Caco-2 (cell line): ENCODE data around the gene UQCC2. TPM values are rescaled to one million over a fixed set of nuclear protein-coding genes. Genes with fewer than 3 reads are reported as not detected.

Experiments
- BruUV-seq: library from RNA; stranded (reverse); fragments of 400-500 nt; replicated peaks from 2 replicates; lab custom pipeline; 2021; lab: Mats Ljungman, UMichigan
- CTCF ChIA-PET: fragments of 300-600 bp; sonication (Branson Sonifier 250); formaldehyde crosslinking; loops from one replicate; lab custom pipeline; 2022; ENCODE audit warnings: antibody characterized with exemption; lab: Charles Lee
- POLR2A ChIA-PET: fragments of 300-600 bp; sonication (Branson Sonifier 250); formaldehyde crosslinking; loops from one replicate; lab custom pipeline; 2022; ENCODE audit warnings: antibody characterized with exemption; lab: Charles Lee
- DNase-seq, 2 experiments: peaks; one replicate each; pipeline versions ENCODE4 v3.0.0 to v3.0.0-alpha.2; 2020 to 2022
- H3K27me3 ChIP-seq: replicated peaks from 2 replicates; pipeline ENCODE4 v1.6.0; 2011; ENCODE audit warnings: low read length; ENCODE audit not compliant: control insufficient read depth, insufficient read depth
- H3K36me3 ChIP-seq: 2 replicates; pipeline ENCODE4 v1.5.1; 2011; ENCODE audit warnings: low read length; ENCODE audit not compliant: control insufficient read depth, insufficient read depth
- H3K4me1 ChIP-seq: fragments of 250-450 bp; sonication (Bioruptor Pico); 2 replicates; pipeline ENCODE4 v1.5.1; 2020; ENCODE audit warnings: mild to moderate bottlenecking
- H3K4me3 ChIP-seq: 2 replicates; pipeline ENCODE4 v1.5.1; 2011; ENCODE audit warnings: low read depth, mild to moderate bottlenecking, control low read depth, low read length
- H3K9me3 ChIP-seq: fragments of 250-450 bp; sonication (Bioruptor Pico); 2 replicates; pipeline ENCODE4 v1.5.1; 2020; ENCODE audit warnings: mild to moderate bottlenecking, moderate library complexity
- H3K27ac Mint-ChIP-seq: one replicate; pipeline ENCODE4 v1.8.0; 2022; ENCODE audit warnings: mixed read lengths; ENCODE audit not compliant: unreplicated experiment
- H3K27me3 Mint-ChIP-seq: one replicate; pipeline ENCODE4 v1.8.0; 2022; ENCODE audit warnings: mixed read lengths; ENCODE audit not compliant: insufficient read depth, unreplicated experiment
- H3K36me3 Mint-ChIP-seq: one replicate; pipeline ENCODE4 v1.8.0; 2022; ENCODE audit warnings: mild to moderate bottlenecking, mixed read lengths; ENCODE audit not compliant: insufficient read depth, unreplicated experiment
- H3K4me1 Mint-ChIP-seq: one replicate; pipeline ENCODE4 v1.8.0; 2022; ENCODE audit warnings: low read depth, mixed read lengths; ENCODE audit not compliant: unreplicated experiment
- H3K4me3 Mint-ChIP-seq: one replicate; pipeline ENCODE4 v1.8.0; 2022; ENCODE audit warnings: mild to moderate bottlenecking, moderate library complexity, mixed read lengths; ENCODE audit not compliant: unreplicated experiment
- H3K9me3 Mint-ChIP-seq: one replicate; pipeline ENCODE4 v1.8.0; 2022; ENCODE audit warnings: mixed read lengths; ENCODE audit not compliant: unreplicated experiment
- intact Hi-C: fragments of 100-400 bp; cut with micrococcal nuclease; formaldehyde crosslinking; loops from one replicate; pipeline ENCODE4 v1.10.0; 2022; ENCODE audit not compliant: unreplicated experiment
- total RNA-seq: library from RNA; stranded (reverse); gene quantifications from 2 replicates; pipeline ENCODE4 v1.2.3, GENCODE V29; 2022
- TF ChIP-seq, protein P1 (sequence below), 2 experiments: fragments of 200-600 bp in 1 of 2; IDR thresholded peaks; 1 replicate in 1 of 2; 2 replicates in 1 of 2; pipeline versions ENCODE4 v1.5.1 to v1.8.0; 2011 to 2022; ENCODE audit warnings: antibody characterized with exemption in 1 of 2, control low read depth in 1 of 2, inconsistent platforms in 1 of 2, low read depth in 1 of 2, low read length in 1 of 2, mild to moderate bottlenecking in 1 of 2, moderate library complexity in 1 of 2; ENCODE audit not compliant: insufficient read depth in 1 of 2, severe bottlenecking in 1 of 2, unreplicated experiment in 1 of 2

UQCC2 gene
- total RNA-seq, 1 experiment from 2014 or later, result 122 TPM

DNA sequence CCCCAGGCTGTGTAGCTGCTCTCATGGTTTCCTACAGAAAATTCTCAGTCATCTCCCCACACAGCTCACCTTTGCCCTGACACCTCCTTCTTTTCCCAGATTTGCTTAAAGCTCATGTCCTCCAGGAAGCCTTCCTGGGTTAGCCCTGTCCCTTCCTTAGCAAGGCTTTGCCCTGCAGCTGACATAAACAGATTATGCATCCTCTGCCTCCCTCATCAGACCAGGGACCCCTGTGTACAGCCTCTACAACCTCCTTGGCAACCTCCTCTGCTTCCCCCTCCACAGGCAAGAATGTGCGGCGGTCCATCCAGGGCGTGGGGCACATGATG lies 39.8 kb downstream of the UQCC2 start:
- no peaks in the 10 kb centered on the region for H3K9me3 Mint-ChIP-seq
- H3K4me1 Mint-ChIP-seq, result peaks cover 9% of the 10 kb centered on the region
- no peak for DNase-seq
- BruUV-seq, result no TSS peak
- no peaks in the 10 kb centered on the region for H3K27me3 ChIP-seq
- intact Hi-C loops, result no loop called here
- ChIA-PET POLR2A (no interaction called here), CTCF (no interaction called here)
- H3K4me3 ChIP-seq, result no peak overlapping the region
- H3K4me3 Mint-ChIP-seq, result no peak overlapping the region
- H3K36me3 Mint-ChIP-seq, result peaks cover 29% of the 10 kb centered on the region
- H3K4me1 ChIP-seq, result peaks cover 8% of the 10 kb centered on the region
- no peaks in the 10 kb centered on the region for H3K27me3 Mint-ChIP-seq
- H3K27ac Mint-ChIP-seq, result peak overlapping the region; percentile 18
- TF ChIP-seq, protein P1, sequence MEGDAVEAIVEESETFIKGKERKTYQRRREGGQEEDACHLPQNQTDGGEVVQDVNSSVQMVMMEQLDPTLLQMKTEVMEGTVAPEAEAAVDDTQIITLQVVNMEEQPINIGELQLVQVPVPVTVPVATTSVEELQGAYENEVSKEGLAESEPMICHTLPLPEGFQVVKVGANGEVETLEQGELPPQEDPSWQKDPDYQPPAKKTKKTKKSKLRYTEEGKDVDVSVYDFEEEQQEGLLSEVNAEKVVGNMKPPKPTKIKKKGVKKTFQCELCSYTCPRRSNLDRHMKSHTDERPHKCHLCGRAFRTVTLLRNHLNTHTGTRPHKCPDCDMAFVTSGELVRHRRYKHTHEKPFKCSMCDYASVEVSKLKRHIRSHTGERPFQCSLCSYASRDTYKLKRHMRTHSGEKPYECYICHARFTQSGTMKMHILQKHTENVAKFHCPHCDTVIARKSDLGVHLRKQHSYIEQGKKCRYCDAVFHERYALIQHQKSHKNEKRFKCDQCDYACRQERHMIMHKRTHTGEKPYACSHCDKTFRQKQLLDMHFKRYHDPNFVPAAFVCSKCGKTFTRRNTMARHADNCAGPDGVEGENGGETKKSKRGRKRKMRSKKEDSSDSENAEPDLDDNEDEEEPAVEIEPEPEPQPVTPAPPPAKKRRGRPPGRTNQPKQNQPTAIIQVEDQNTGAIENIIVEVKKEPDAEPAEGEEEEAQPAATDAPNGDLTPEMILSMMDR (IDR thresholded peaks at IDR 0.05; ENCODE audit: insufficient read depth in 1 of 2, low read depth in 1 of 2, low read length in 1 of 2, severe bottlenecking in 1 of 2, unreplicated experiment in 1 of 2), result no peak
- peaks cover 7% of the 10 kb centered on the region for H3K36me3 ChIP-seq
- H3K9me3 ChIP-seq, result no peaks in the 10 kb centered on the region

DNA sequence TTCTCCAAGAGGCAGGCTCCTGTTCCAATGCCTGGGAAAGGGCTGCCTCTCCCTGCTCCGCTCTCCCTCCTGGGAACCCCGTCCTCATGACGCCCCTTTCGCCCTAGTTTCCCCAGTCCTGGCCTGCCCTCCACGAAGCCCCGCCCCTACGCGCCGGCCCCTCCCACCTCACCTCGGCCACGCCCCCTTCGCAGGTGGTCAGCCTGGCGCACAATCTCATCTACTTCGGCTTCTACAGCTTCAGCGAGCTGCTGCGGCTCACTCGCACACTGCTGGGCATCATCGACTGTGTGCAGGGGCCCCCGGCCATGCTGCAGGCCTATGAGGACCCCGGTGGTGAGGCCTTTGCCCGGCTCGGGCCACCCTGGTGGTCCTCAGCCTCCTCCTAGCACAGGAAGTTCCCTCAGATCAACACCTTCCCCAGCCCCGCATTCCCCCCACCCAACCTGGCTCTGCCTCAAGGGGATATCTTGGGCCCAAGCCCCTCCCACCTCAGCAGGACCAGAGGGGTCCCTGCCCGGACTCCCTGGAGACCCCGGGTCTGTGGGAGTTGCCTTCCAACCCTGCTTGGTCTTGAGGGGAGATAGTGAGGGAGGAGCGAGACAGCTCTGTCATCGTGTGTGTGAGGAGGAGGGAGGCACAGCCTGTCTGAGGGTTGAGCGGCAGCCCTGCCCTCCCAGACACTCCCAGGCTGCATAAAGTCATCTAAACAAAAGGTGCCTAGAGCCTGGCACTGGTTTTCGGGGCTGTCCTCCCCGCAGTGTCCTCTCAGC lies 40.3 kb downstream of the UQCC2 start:
- DNase-seq, result no peak
- H3K4me1 Mint-ChIP-seq, result peaks cover 9% of the 10 kb centered on the region
- peaks cover 24% of the 10 kb centered on the region for H3K36me3 Mint-ChIP-seq
- Histone ChIP-seq H3K9me3 (no peaks in the 10 kb centered on the region), H3K36me3 (peaks cover 7% of the 10 kb centered on the region), H3K4me3 (no peak overlapping the region), H3K4me1 (peaks cover 8% of the 10 kb centered on the region), H3K27me3 (no peaks in the 10 kb centered on the region)
- TF ChIP-seq, protein P1 (IDR thresholded peaks at IDR 0.05; ENCODE audit: insufficient read depth in 1 of 2, low read depth in 1 of 2, low read length in 1 of 2, severe bottlenecking in 1 of 2, unreplicated experiment in 1 of 2), result no peak
- BruUV-seq, result no TSS peak
- H3K4me3 Mint-ChIP-seq, result no peak overlapping the region
- ChIA-PET POLR2A (no interaction called here), CTCF (no interaction called here)
- peak overlapping the region; percentile 18 for H3K27ac Mint-ChIP-seq
- H3K9me3 Mint-ChIP-seq, result no peaks in the 10 kb centered on the region
- intact Hi-C loops, result no loop called here
- no peaks in the 10 kb centered on the region for H3K27me3 Mint-ChIP-seq

DNA sequence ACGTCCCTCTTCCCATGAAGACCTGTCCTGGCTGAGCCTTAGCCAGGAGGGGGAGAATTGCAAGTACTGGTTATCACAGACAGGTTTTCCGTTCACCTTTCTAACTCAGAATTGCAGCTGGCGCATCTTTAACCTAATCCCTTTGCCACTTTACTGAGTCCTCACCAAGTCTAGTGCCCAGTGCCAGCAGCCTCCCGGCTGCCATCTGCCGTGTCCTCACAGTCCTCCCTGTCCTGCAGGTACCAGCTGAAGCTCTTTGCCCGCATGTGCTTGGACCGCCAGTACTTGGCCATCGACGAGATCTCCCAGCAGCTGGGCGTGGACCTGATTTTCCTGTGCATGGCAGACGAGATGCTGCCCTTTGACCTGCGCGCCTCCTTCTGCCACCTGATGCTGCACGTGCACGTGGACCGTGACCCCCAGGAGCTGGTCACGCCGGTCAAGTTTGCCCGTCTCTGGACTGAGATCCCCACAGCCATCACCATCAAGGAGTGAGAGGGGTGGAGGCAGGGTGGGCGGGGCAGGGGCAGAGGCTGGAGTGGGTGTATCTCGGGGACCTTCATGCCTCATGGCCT lies 41.3 kb downstream of the UQCC2 start:
- POLR2A ChIA-PET, result no interaction called here
- peaks cover 7% of the 10 kb centered on the region for H3K36me3 ChIP-seq

More for the DNA sequence above, 41.3 kb downstream of the UQCC2 start:
- DNase-seq, result no peak
- Histone ChIP-seq H3K27me3 (no peaks in the 10 kb centered on the region), H3K4me1 (peaks cover 8% of the 10 kb centered on the region), H3K4me3 (no peak overlapping the region), H3K9me3 (no peaks in the 10 kb centered on the region)
- H3K4me1 Mint-ChIP-seq, result peaks cover 9% of the 10 kb centered on the region
- H3K36me3 Mint-ChIP-seq, result peaks cover 23% of the 10 kb centered on the region
- BruUV-seq, result no TSS peak
- H3K27me3 Mint-ChIP-seq, result no peaks in the 10 kb centered on the region
- TF ChIP-seq, protein P1 (IDR thresholded peaks at IDR 0.05; ENCODE audit: insufficient read depth in 1 of 2, low read depth in 1 of 2, low read length in 1 of 2, severe bottlenecking in 1 of 2, unreplicated experiment in 1 of 2), result no peak
- H3K9me3 Mint-ChIP-seq, result no peaks in the 10 kb centered on the region
- no peak overlapping the region for H3K27ac Mint-ChIP-seq
- intact Hi-C loops, result no loop called here
- CTCF ChIA-PET, result interaction anchor here (1.8 kb wide), 1 partner anchor 80 kb away, joined by 6 read pairs; no protein-coding TSS in a partner anchor
- H3K4me3 Mint-ChIP-seq, result no peak overlapping the region
